ENCODE data around the gene SFMBT1. TPM values are rescaled to one million over a fixed set of nuclear protein-coding genes. Genes with fewer than 3 reads are reported as not detected.

The SFMBT1 gene
- polyA plus RNA-seq, 3 donors, result 0.61 to 2.7 (median 0.91) TPM

DNA sequence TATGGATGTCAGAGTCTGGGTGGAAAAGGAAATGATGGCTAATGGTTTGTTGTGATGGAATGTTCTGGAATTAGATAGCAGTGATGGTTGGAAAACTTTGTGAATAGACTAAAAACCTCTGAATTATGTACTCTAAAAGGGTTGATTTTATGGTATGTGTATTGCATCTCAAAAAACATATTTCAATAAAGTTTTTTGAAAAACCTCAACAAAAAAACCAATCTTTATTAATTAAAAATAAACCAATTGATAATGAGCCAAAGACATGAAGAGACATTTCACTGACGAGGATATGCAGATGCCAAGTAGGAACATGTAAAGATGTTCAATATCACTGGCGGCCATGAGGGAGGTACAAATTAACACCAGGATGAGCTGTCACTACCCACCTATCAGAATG, 78.5 kb downstream of the SFMBT1 start:
- Mint-ChIP-seq H3K27ac (no peak overlapping the region), H3K36me3 (peaks cover 8 to 13% of the 10 kb centered on the region in 2 donors), H3K9me3 (no peaks in the 10 kb centered on the region), H3K4me1 (no peaks in the 10 kb centered on the region), H3K4me3 (no peak overlapping the region), H3K27me3 (ENCODE audit: low read depth in 3 of 3) (peaks cover 0 to 2% (median 0%) of the 10 kb centered on the region in 3 donors)
- Histone ChIP-seq H3K79me2 (ENCODE audit: insufficient read depth, low read length) (no peaks in the 10 kb centered on the region), H3K9me3 (replicated peaks in 1 of 2; ENCODE audit: control insufficient read depth in 1 of 2, insufficient read depth in 1 of 2, low read length in 2 of 2) (no peaks in the 10 kb centered on the region), H3K36me3 (replicated peaks in 1 of 2; ENCODE audit: control insufficient read depth in 1 of 2, insufficient read depth in 2 of 2, low read length in 2 of 2) (peaks cover 0 to 5% of the 10 kb centered on the region in 2 donors), H3K9ac (ENCODE audit: insufficient read depth, low read length, poor library complexity, severe bottlenecking) (no peak overlapping the region), H3K4me1 (ENCODE audit: control insufficient read depth in 1 of 2, insufficient read depth in 2 of 2, low read length in 2 of 2) (no peaks in the 10 kb centered on the region), H3K27ac (ENCODE audit: low read depth in 1 of 2, low read length in 2 of 2) (no peak overlapping the region), H3K4me2 (replicated peaks; ENCODE audit: extremely low read depth, low read length, poor library complexity, severe bottlenecking) (no peak overlapping the region), H4K20me1 (ENCODE audit: insufficient read depth, low read length) (no peaks in the 10 kb centered on the region), H2AFZ (ENCODE audit: insufficient read depth, low read depth, low read length, poor library complexity, severe bottlenecking) (no peak overlapping the region), H3K4me3 (replicated peaks in 1 of 3; ENCODE audit: low read depth in 2 of 3, low read length in 3 of 3) (no peak overlapping the region), H3K27me3 (ENCODE audit: control insufficient read depth in 2 of 2, insufficient read depth in 2 of 2, low read length in 2 of 2) (no peaks in the 10 kb centered on the region)
- intact Hi-C loops (cut with micrococcal nuclease), result no loop called here
- DNase-seq, result no peak
- no CpG with 5 or more reads among the region's 2 CpGs for WGBS (ENCODE audit: insufficient coverage)
- TF ChIP-seq, protein P1, sequence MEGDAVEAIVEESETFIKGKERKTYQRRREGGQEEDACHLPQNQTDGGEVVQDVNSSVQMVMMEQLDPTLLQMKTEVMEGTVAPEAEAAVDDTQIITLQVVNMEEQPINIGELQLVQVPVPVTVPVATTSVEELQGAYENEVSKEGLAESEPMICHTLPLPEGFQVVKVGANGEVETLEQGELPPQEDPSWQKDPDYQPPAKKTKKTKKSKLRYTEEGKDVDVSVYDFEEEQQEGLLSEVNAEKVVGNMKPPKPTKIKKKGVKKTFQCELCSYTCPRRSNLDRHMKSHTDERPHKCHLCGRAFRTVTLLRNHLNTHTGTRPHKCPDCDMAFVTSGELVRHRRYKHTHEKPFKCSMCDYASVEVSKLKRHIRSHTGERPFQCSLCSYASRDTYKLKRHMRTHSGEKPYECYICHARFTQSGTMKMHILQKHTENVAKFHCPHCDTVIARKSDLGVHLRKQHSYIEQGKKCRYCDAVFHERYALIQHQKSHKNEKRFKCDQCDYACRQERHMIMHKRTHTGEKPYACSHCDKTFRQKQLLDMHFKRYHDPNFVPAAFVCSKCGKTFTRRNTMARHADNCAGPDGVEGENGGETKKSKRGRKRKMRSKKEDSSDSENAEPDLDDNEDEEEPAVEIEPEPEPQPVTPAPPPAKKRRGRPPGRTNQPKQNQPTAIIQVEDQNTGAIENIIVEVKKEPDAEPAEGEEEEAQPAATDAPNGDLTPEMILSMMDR (IDR thresholded peaks at IDR 0.05), result no peak

DNA sequence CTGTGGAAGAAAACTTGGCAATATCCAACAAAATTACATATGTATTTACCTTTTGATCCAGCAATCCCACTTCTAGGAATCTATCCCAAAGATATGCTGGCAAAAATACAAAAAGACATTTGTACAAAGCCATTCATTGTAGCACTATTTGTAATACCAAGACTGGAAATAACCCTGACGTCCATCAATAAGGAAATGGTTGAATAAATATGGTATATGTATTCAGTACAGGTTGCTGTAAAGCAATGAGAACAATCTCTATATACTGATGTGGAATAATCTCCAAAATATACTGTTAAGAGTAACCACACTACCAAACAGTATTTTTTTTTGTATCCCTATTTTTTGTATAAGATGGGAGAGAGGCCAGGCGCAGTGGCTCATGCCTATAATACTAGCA, 83.7 kb downstream of the SFMBT1 start:
- Histone ChIP-seq H3K79me2 (ENCODE audit: insufficient read depth, low read length) (no peaks in the 10 kb centered on the region), H3K9me3 (replicated peaks in 1 of 2; ENCODE audit: control insufficient read depth in 1 of 2, insufficient read depth in 1 of 2, low read length in 2 of 2) (no peaks in the 10 kb centered on the region), H3K4me1 (ENCODE audit: control insufficient read depth in 1 of 2, insufficient read depth in 2 of 2, low read length in 2 of 2) (no peaks in the 10 kb centered on the region), H3K36me3 (replicated peaks in 1 of 2; ENCODE audit: control insufficient read depth in 1 of 2, insufficient read depth in 2 of 2, low read length in 2 of 2) (no peaks in the 10 kb centered on the region), H4K20me1 (ENCODE audit: insufficient read depth, low read length) (no peaks in the 10 kb centered on the region), H2AFZ (ENCODE audit: insufficient read depth, low read depth, low read length, poor library complexity, severe bottlenecking) (no peak overlapping the region), H3K9ac (ENCODE audit: insufficient read depth, low read length, poor library complexity, severe bottlenecking) (no peak overlapping the region), H3K4me3 (replicated peaks in 1 of 3; ENCODE audit: low read depth in 2 of 3, low read length in 3 of 3) (no peak overlapping the region), H3K27me3 (ENCODE audit: control insufficient read depth in 2 of 2, insufficient read depth in 2 of 2, low read length in 2 of 2) (no peaks in the 10 kb centered on the region), H3K27ac (ENCODE audit: low read depth in 1 of 2, low read length in 2 of 2) (no peak overlapping the region), H3K4me2 (replicated peaks; ENCODE audit: extremely low read depth, low read length, poor library complexity, severe bottlenecking) (no peak overlapping the region)
- intact Hi-C loops (cut with micrococcal nuclease), result no loop called here
- Mint-ChIP-seq H3K27ac (no peak overlapping the region), H3K4me3 (no peak overlapping the region), H3K9me3 (no peaks in the 10 kb centered on the region), H3K36me3 (peaks cover 8 to 18% of the 10 kb centered on the region in 2 donors), H3K4me1 (peaks cover 6% of the 10 kb centered on the region), H3K27me3 (ENCODE audit: low read depth in 3 of 3) (peaks cover 0 to 1% (median 0%) of the 10 kb centered on the region in 3 donors)
- TF ChIP-seq, protein P1 (IDR thresholded peaks at IDR 0.05), result no peak
- no CpG with 5 or more reads among the region's 2 CpGs for WGBS (ENCODE audit: insufficient coverage)
- no peak for DNase-seq
